H9 (cell line): ENCODE measurements around the gene PHGDH. TPM values are rescaled to one million over a fixed set of nuclear protein-coding genes. Genes with fewer than 3 reads are reported as not detected.
"Not testable (repeated sequence)": the region's sequence is repeated elsewhere in the genome, so short reads cannot be mapped to it uniquely, and the experiment has no call there.

Experiments
- DNase-seq: peaks from one replicate; pipeline ENCODE4 v3.0.0-alpha.2; 2017
- H2AFZ ChIP-seq: one replicate; pipeline ENCODE4 v1.6.1; 2013; ENCODE audit warnings: mild to moderate bottlenecking, low read length, control low read depth, moderate library complexity
- H2AK5ac ChIP-seq: 2 replicates; pipeline ENCODE4 v1.6.1; 2013; ENCODE audit warnings: low read length, control low read depth, mixed read lengths; ENCODE audit not compliant: insufficient read length
- H2BK120ac ChIP-seq: one replicate; pipeline ENCODE4 v1.6.1; 2013; ENCODE audit warnings: low read depth, mild to moderate bottlenecking, low read length, control low read depth, inconsistent platforms; ENCODE audit not compliant: poor library complexity, severe bottlenecking
- H2BK12ac ChIP-seq: 2 replicates; pipeline ENCODE4 v1.6.1; 2013; ENCODE audit warnings: low read length, control low read depth, mixed read lengths, low read depth; ENCODE audit not compliant: insufficient read length
- H2BK15ac ChIP-seq: 2 replicates; pipeline ENCODE4 v1.6.1; 2013; ENCODE audit warnings: low read depth, low read length, control low read depth
- H2BK20ac ChIP-seq: one replicate; pipeline ENCODE4 v1.6.1; 2013; ENCODE audit warnings: low read depth, mild to moderate bottlenecking, low read length, control low read depth, inconsistent platforms; ENCODE audit not compliant: poor library complexity, severe bottlenecking
- H2BK5ac ChIP-seq: 2 replicates; pipeline ENCODE4 v1.6.1; 2013; ENCODE audit warnings: low read length, control low read depth, mixed read lengths; ENCODE audit not compliant: insufficient read length
- H3K14ac ChIP-seq: 2 replicates; pipeline ENCODE4 v1.6.1; 2013; ENCODE audit warnings: low read length, control low read depth; ENCODE audit not compliant: insufficient read depth
- H3K18ac ChIP-seq: 2 replicates; pipeline ENCODE4 v1.6.1; 2013; ENCODE audit warnings: low read depth, mild to moderate bottlenecking, mixed read lengths, low read length, control low read depth; ENCODE audit not compliant: insufficient read length
- H3K23ac ChIP-seq: 2 replicates; pipeline ENCODE4 v1.6.1; 2013; ENCODE audit warnings: low read length, control low read depth, mixed read lengths, low read depth; ENCODE audit not compliant: insufficient read length
- H3K23me2 ChIP-seq: 2 replicates; pipeline ENCODE4 v1.6.1; 2013; ENCODE audit warnings: low read depth, mild to moderate bottlenecking, mixed read lengths, low read length, control low read depth; ENCODE audit not compliant: insufficient read length, poor library complexity, severe bottlenecking
- H3K27ac ChIP-seq: 2 replicates; pipeline ENCODE4 v1.5.1; 2013; ENCODE audit warnings: low read length, control low read depth, mixed read lengths, low read depth; ENCODE audit not compliant: insufficient read length
- H3K27me3 ChIP-seq: 2 replicates; pipeline ENCODE4 v1.6.1; 2013; ENCODE audit warnings: low read length, control low read depth, inconsistent platforms; ENCODE audit not compliant: insufficient read depth
- H3K4ac ChIP-seq: 2 replicates; pipeline ENCODE4 v1.6.1; 2013; ENCODE audit warnings: low read depth, mild to moderate bottlenecking, control low read depth, inconsistent platforms, low read length, moderate library complexity
- H3K4me1 ChIP-seq: 2 replicates; pipeline ENCODE4 v1.6.1; 2013; ENCODE audit warnings: low read length, control low read depth, inconsistent platforms; ENCODE audit not compliant: insufficient read depth
- H3K4me2 ChIP-seq: 2 replicates; pipeline ENCODE4 v1.6.1; 2013; ENCODE audit warnings: low read length, control low read depth, mixed read lengths; ENCODE audit not compliant: insufficient read length, insufficient read depth
- H3K56ac ChIP-seq: 2 replicates; pipeline ENCODE4 v1.6.1; 2013; ENCODE audit warnings: low read depth, mild to moderate bottlenecking, mixed read lengths, low read length, control low read depth; ENCODE audit not compliant: insufficient read length
- H3K79me1 ChIP-seq: 2 replicates; pipeline ENCODE4 v1.6.1; 2013; ENCODE audit warnings: low read depth, mild to moderate bottlenecking, moderate library complexity, low read length, control low read depth, inconsistent platforms; ENCODE audit not compliant: insufficient read depth, poor library complexity, severe bottlenecking
- H3K79me2 ChIP-seq: 2 replicates; pipeline ENCODE4 v1.6.1; 2013; ENCODE audit warnings: low read length, control low read depth, inconsistent platforms; ENCODE audit not compliant: insufficient read depth
- H3K9ac ChIP-seq: 2 replicates; pipeline ENCODE4 v1.6.1; 2013; ENCODE audit warnings: low read length, control low read depth, mixed read lengths; ENCODE audit not compliant: insufficient read length; ENCODE audit errors: extremely low read depth
- H3K9me3 ChIP-seq: one replicate; pipeline ENCODE4 v1.6.1; 2013; ENCODE audit warnings: low read depth, low read length, inconsistent platforms; ENCODE audit not compliant: control insufficient read depth
- H3T11ph ChIP-seq: one replicate; pipeline ENCODE4 v1.6.1; 2013; ENCODE audit warnings: mild to moderate bottlenecking, low read length, control low read depth, inconsistent platforms
- H4K20me1 ChIP-seq: one replicate; pipeline ENCODE4 v1.6.1; 2013; ENCODE audit not compliant: control insufficient read depth, insufficient read length, insufficient read depth
- H4K5ac ChIP-seq: 2 replicates; pipeline ENCODE4 v1.6.1; 2013; ENCODE audit warnings: low read depth, mild to moderate bottlenecking, mixed read lengths, low read length, control low read depth; ENCODE audit not compliant: insufficient read length
- H4K8ac ChIP-seq: replicated peaks from 2 replicates; pipeline ENCODE4 v1.6.1; 2013; ENCODE audit warnings: low read length, control low read depth, mixed read lengths, low read depth; ENCODE audit not compliant: insufficient read length
- H4K91ac ChIP-seq: 2 replicates; pipeline ENCODE4 v1.6.1; 2013; ENCODE audit warnings: low read depth, mild to moderate bottlenecking, moderate library complexity, mixed read lengths, low read length, control low read depth; ENCODE audit not compliant: insufficient read length
- H3K27ac Mint-ChIP-seq, 3 experiments: 2 replicates in 2 of 3; 3 replicates in 1 of 3; pipeline ENCODE4 v1.8.0; 2020 to 2021; ENCODE audit warnings: mixed read lengths in 3 of 3, mild to moderate bottlenecking in 1 of 3, moderate library complexity in 1 of 3
- H3K27me3 Mint-ChIP-seq: 2 replicates; pipeline ENCODE4 v1.8.0; 2021; ENCODE audit warnings: low read depth, mild to moderate bottlenecking, moderate library complexity, mixed read lengths
- H3K36me3 Mint-ChIP-seq, 3 experiments: 2 replicates in 2 of 3; 3 replicates in 1 of 3; pipeline ENCODE4 v1.8.0; 2020 to 2021; ENCODE audit warnings: low read depth in 3 of 3, mixed read lengths in 3 of 3; ENCODE audit not compliant: insufficient read depth in 1 of 3
- H3K4me1 Mint-ChIP-seq, 2 experiments: 2 replicates each; pipeline ENCODE4 v1.8.0; 2020; ENCODE audit warnings: mixed read lengths in 2 of 2
- H3K4me3 Mint-ChIP-seq, 2 experiments: 2 replicates in 1 of 2; 3 replicates in 1 of 2; pipeline ENCODE4 v1.8.0; 2020 to 2021; ENCODE audit warnings: mild to moderate bottlenecking in 2 of 2, mixed read lengths in 2 of 2, moderate library complexity in 1 of 2
- H3K9me3 Mint-ChIP-seq, 2 experiments: 2 replicates in 1 of 2; 3 replicates in 1 of 2; pipeline ENCODE4 v1.8.0; 2020; ENCODE audit warnings: mild to moderate bottlenecking in 2 of 2, mixed read lengths in 2 of 2, moderate library complexity in 1 of 2
- CTCF ChIP-seq: fragments of 200-600 bp; sonication (generic); conservative IDR thresholded peaks from 3 replicates; pipeline ENCODE4 v1.8.0; 2021; ENCODE audit warnings: antibody characterized with exemption, mild to moderate bottlenecking
- WGBS: extraction: QIAGEN DNeasy Blood & Tissue Kit; methylation state at CpG from one replicate; pipeline ENCODE4 v1.1.7; 2013; ENCODE audit warnings: missing lambda C conversion rate, low lambda C conversion rate, mixed read lengths; ENCODE audit not compliant: insufficient read length; ENCODE audit errors: extremely low coverage; 5-methylcytosine and 5-hydroxymethylcytosine counted together
- total RNA-seq: library from RNA; stranded (reverse); gene quantifications from 2 replicates; pipeline ENCODE4 v1.2.1, GENCODE V29; 2021

The PHGDH gene
- total RNA-seq, 1 experiment from 2014 or later: 458 TPM

- H3K4ac ChIP-seq: no peak overlapping the region
- no peak overlapping the region for H3K27ac ChIP-seq
- Mint-ChIP-seq H3K4me1 (peaks cover 0 to 12% of the 10 kb centered on the region in 2 experiments; a peak in 3 of 4 replicates), H3K36me3 (peaks cover 9 to 32% (median 19%) of the 10 kb centered on the region in 3 experiments), H3K27me3 (peaks cover 11% of the 10 kb centered on the region), H3K4me3 (no peak overlapping the region), H3K27ac (no peak overlapping the region), H3K9me3 (peaks cover 25 to 26% of the 10 kb centered on the region in 2 experiments)
- no peaks in the 10 kb centered on the region for H3K9me3 ChIP-seq
- no peak overlapping the region for H4K91ac ChIP-seq
- no peak overlapping the region for H3T11ph ChIP-seq
- no peak overlapping the region for H3K14ac ChIP-seq
- no peak overlapping the region for H2AK5ac ChIP-seq
- no peak for TF ChIP-seq CTCF
- no peak overlapping the region for H3K56ac ChIP-seq
- H4K20me1 ChIP-seq: no peaks in the 10 kb centered on the region
- no peak overlapping the region for H2BK5ac ChIP-seq
- DNase-seq: no peak
- H2BK20ac ChIP-seq: no peak overlapping the region
- no peak overlapping the region for H2BK120ac ChIP-seq
- no peak overlapping the region for H3K4me2 ChIP-seq
- no peaks in the 10 kb centered on the region for H3K79me1 ChIP-seq
- H2AFZ ChIP-seq: no peak overlapping the region
- no peak overlapping the region; the same call in 1 of the 2 replicates for H2BK15ac ChIP-seq
- no peak overlapping the region for H4K8ac ChIP-seq
- no CpG with 5 or more reads among the region's 6 CpGs for WGBS
- H3K18ac ChIP-seq: no peak overlapping the region
- no peaks in the 10 kb centered on the region for H3K79me2 ChIP-seq
- no peaks in the 10 kb centered on the region; the same call in 1 of the 2 replicates for H3K4me1 ChIP-seq
- no peak overlapping the region for H4K5ac ChIP-seq
- no peaks in the 10 kb centered on the region for H3K23me2 ChIP-seq
- no peaks in the 10 kb centered on the region for H3K27me3 ChIP-seq
- H3K9ac ChIP-seq: no peak overlapping the region
- H3K23ac ChIP-seq: no peak overlapping the region
- no peak overlapping the region for H2BK12ac ChIP-seq
Measured at GRCh38 chr1:119703666-119704450, 7.9 kb upstream of the PHGDH start.

DNA sequence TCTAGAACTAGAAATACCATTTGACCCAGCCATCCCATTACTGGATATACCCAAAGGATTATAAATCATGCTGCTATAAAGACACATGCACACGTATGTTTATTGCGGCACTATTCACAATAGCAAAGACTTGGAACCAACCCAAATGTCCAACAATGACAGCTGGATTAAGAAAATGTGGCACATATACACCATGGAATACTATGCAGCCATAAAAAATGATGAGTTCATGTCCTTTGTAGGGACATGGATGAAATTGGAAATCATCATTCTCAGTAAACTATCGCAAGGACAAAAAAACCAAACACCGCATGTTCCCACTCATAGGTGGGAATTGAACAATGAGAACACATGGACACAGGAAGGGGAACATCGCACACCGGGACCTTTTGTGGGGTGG, 5.1 kb upstream of the PHGDH start:
- H3K27me3 ChIP-seq, H3K79me2 ChIP-seq, H3K23me2 ChIP-seq, H3T11ph ChIP-seq, H4K91ac ChIP-seq, H2AFZ ChIP-seq, H3K14ac ChIP-seq, H3K23ac ChIP-seq, H2BK12ac ChIP-seq, H3K9me3 ChIP-seq, H3K79me1 ChIP-seq, H3K9ac ChIP-seq, H3K27ac ChIP-seq, H2BK15ac ChIP-seq, H2BK120ac ChIP-seq, DNase-seq, H3K4me3 Mint-ChIP-seq, H4K8ac ChIP-seq, H2AK5ac ChIP-seq, H3K4me1 ChIP-seq, H4K5ac ChIP-seq, H3K4me2 ChIP-seq, H2BK20ac ChIP-seq, H3K4ac ChIP-seq, H3K27ac Mint-ChIP-seq, H3K27me3 Mint-ChIP-seq, H3K18ac ChIP-seq, H3K56ac ChIP-seq, H2BK5ac ChIP-seq, H4K20me1 ChIP-seq: not testable (repeated sequence)
- Mint-ChIP-seq H3K9me3 (peaks cover 14 to 16% of the 10 kb centered on the region in 2 experiments), H3K4me1 (peaks cover 6 to 23% of the 10 kb centered on the region in 2 experiments), H3K36me3 (peaks cover 3 to 20% (median 9%) of the 10 kb centered on the region in 3 experiments)
- WGBS: no CpG with 5 or more reads among the region's 6 CpGs
